Stimulated activated CD4-positive, alpha-beta T cell treated with anti-CD3 and anti-CD28 coated beads, Interleukin-15, amount 100 ng/mL, for 1 hour (primary cell): ENCODE measurements around the gene MEP1A.
"Not testable (repeated sequence)": the region's sequence is repeated elsewhere in the genome, so short reads cannot be mapped to it uniquely, and the experiment has no call there.

ENCODE experiments used
- DNase-seq, 2 donors: peaks; one replicate each; pipeline ENCODE4 v3.0.0-alpha.2; 2020; ENCODE audit warnings: low read depth in 1 of 2, low spot score in 1 of 2

MEP1A gene

GRCh38 chr6:46793138-46793537 is at the start of gene MEP1A:
MEP1A (plus strand) TSS chr6:46793389; CDS start chr6:46793399, 10 bp downstream.
- DNase-seq, result no peak

- DNase-seq, result no peak
Observed at GRCh38 chr6:46743425-46744158, 49.6 kb upstream of the MEP1A start.

- DNase-seq, result not testable (repeated sequence)
Observed at GRCh38 chr6:46744159-46744725, 48.9 kb upstream of the MEP1A start.

- no peak for DNase-seq
Observed at GRCh38 chr6:46745973-46746372, 47.2 kb upstream of the MEP1A start.

GRCh38 chr6:46746696-46747095 is 46.5 kb upstream of the MEP1A start, which contains the start of gene ANKRD66:
ANKRD66 (plus strand) TSS chr6:46746933; CDS start chr6:46751949, 5,016 bp downstream.
- DNase-seq, result no peak

GRCh38 chr6:46748940-46749503 is 44.2 kb upstream of the MEP1A start:
- DNase-seq, result no peak

GRCh38 chr6:46749731-46750130 is 43.5 kb upstream of the MEP1A start:
- no peak for DNase-seq

- DNase-seq, result no peak
Observed at GRCh38 chr6:46751658-46752057, 41.5 kb upstream of the MEP1A start.

- no peak for DNase-seq
Observed at GRCh38 chr6:46755865-46756264, 37.3 kb upstream of the MEP1A start.

- no peak for DNase-seq
Observed at GRCh38 chr6:46756469-46757213, 36.5 kb upstream of the MEP1A start.

- DNase-seq, result no peak
Observed at GRCh38 chr6:46757214-46757596, 36.0 kb upstream of the MEP1A start.

GRCh38 chr6:46758960-46759753 is 34.0 kb upstream of the MEP1A start:
- no peak for DNase-seq

GRCh38 chr6:46760925-46761324 is 32.3 kb upstream of the MEP1A start:
- no peak for DNase-seq

- DNase-seq, result no peak
Observed at GRCh38 chr6:46763466-46763865, 29.7 kb upstream of the MEP1A start.

- DNase-seq, result not testable (repeated sequence)
Observed at GRCh38 chr6:46764280-46764679, 28.9 kb upstream of the MEP1A start.

GRCh38 chr6:46764961-46765360 is 28.2 kb upstream of the MEP1A start:
- no peak for DNase-seq

GRCh38 chr6:46772016-46772415 is 21.2 kb upstream of the MEP1A start:
- no peak for DNase-seq

GRCh38 chr6:46772762-46773161 is 20.4 kb upstream of the MEP1A start:
- no peak for DNase-seq

- no peak for DNase-seq
Observed at GRCh38 chr6:46773201-46773855, 19.9 kb upstream of the MEP1A start.

GRCh38 chr6:46774736-46775135 is 18.5 kb upstream of the MEP1A start:
- not testable (repeated sequence) for DNase-seq
